Measurements from ENCODE around the gene WDR1. TPM values are rescaled to one million over a fixed set of nuclear protein-coding genes. Genes with fewer than 3 reads are reported as not detected.

Gene WDR1
- total RNA-seq, 1 donor from 2014 or later: 200 TPM

DNA sequence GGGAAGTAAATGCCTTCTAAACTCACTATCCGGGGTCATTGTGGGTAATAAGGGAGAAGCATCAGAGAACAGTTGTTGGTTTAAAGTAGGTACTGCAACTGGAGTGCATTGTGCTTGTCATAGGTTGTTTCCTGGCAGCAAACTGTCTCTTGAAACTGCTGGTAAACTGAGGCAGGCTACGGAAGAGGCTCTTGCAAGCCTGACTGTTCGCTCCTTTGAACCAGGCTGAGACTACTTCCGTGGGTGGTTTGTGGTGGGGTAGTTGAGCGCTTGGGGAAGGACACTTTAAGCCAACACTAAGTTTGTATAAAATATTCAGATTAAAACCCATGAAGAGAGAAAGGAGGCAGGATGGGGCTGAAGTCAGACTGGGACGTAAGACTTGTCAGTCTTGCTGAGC, 45.2 kb upstream of the WDR1 start:
- Mint-ChIP-seq H3K4me1 (ENCODE audit: low read depth) (no peaks in the 10 kb centered on the region), H3K27ac (no peak overlapping the region), H3K4me3 (ENCODE audit: low read depth) (no peak overlapping the region), H3K9me3 (ENCODE audit: low read depth) (no peaks in the 10 kb centered on the region), H3K27me3 (peaks cover 5% of the 10 kb centered on the region), H3K36me3 (ENCODE audit: insufficient read depth) (no peaks in the 10 kb centered on the region)
- TF ChIP-seq, protein P1, sequence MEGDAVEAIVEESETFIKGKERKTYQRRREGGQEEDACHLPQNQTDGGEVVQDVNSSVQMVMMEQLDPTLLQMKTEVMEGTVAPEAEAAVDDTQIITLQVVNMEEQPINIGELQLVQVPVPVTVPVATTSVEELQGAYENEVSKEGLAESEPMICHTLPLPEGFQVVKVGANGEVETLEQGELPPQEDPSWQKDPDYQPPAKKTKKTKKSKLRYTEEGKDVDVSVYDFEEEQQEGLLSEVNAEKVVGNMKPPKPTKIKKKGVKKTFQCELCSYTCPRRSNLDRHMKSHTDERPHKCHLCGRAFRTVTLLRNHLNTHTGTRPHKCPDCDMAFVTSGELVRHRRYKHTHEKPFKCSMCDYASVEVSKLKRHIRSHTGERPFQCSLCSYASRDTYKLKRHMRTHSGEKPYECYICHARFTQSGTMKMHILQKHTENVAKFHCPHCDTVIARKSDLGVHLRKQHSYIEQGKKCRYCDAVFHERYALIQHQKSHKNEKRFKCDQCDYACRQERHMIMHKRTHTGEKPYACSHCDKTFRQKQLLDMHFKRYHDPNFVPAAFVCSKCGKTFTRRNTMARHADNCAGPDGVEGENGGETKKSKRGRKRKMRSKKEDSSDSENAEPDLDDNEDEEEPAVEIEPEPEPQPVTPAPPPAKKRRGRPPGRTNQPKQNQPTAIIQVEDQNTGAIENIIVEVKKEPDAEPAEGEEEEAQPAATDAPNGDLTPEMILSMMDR (IDR thresholded peaks at IDR 0.05; ENCODE audit: unreplicated experiment): no peak
- DNase-seq (ENCODE audit: low spot score, unreplicated experiment): no peak

DNA sequence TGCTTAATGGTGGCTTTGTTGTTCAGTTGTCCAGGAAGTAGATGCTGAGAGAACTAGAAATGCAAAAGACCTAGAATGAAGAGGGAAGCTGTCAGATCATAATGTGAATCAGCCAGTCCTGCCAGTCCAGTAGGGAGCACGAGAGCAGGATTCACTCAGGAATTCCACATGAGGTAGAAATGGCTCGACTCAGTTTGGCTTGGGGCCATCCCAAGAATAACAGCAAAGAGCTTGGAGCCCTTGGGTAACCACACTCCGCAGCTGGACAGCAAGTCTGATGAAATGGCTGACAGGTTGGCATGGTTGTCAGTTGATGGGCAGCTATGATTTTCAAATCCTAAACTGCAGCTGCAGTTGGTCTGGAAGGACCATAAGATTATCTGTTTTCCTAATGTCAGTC, 44.5 kb upstream of the WDR1 start:
- Mint-ChIP-seq H3K9me3 (ENCODE audit: low read depth) (no peaks in the 10 kb centered on the region), H3K4me3 (ENCODE audit: low read depth) (no peak overlapping the region), H3K4me1 (ENCODE audit: low read depth) (no peaks in the 10 kb centered on the region), H3K36me3 (ENCODE audit: insufficient read depth) (no peaks in the 10 kb centered on the region), H3K27me3 (peaks cover 5% of the 10 kb centered on the region), H3K27ac (no peak overlapping the region)
- DNase-seq (ENCODE audit: low spot score, unreplicated experiment): no peak
- TF ChIP-seq, protein P1 (IDR thresholded peaks at IDR 0.05; ENCODE audit: unreplicated experiment): no peak

DNA sequence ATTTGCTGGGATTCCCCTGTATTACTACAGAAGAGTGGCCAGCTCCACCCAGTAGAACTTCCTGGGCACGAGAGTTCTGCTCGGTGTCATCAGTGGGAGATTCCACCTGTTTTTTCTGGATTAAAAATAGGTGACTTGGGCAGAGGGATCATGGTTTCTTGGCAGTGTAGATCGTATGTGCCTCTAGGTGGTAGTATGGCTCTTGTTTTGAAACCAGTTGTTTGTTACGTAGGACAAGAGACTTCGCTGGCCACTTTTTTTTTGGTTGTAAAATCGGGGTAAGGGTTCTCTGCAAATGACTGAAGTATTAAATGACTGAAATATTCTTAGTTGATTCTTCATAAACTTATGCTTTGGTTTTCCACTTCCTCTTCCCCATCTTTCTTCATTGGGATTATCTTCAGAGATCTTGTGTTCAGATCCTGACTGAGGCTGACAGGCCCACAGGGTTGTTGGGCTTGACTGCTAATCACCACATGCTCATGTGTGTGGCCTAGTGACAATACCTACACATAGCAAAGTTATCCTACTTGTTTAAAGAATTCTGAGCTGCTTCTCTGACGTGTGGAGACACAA, 43.8 kb upstream of the WDR1 start:
- no peaks in the 10 kb centered on the region for H3K9me3 Mint-ChIP-seq (ENCODE audit: low read depth)
- H3K4me1 Mint-ChIP-seq (ENCODE audit: low read depth): no peaks in the 10 kb centered on the region
- no peak for DNase-seq (ENCODE audit: low spot score, unreplicated experiment)
- H3K27me3 Mint-ChIP-seq: peaks cover 8% of the 10 kb centered on the region
- no peak overlapping the region for H3K4me3 Mint-ChIP-seq (ENCODE audit: low read depth)
- no peak overlapping the region for H3K27ac Mint-ChIP-seq
- TF ChIP-seq, protein P1 (IDR thresholded peaks at IDR 0.05; ENCODE audit: unreplicated experiment): peak; percentile 46
- H3K36me3 Mint-ChIP-seq (ENCODE audit: insufficient read depth): no peaks in the 10 kb centered on the region

DNA sequence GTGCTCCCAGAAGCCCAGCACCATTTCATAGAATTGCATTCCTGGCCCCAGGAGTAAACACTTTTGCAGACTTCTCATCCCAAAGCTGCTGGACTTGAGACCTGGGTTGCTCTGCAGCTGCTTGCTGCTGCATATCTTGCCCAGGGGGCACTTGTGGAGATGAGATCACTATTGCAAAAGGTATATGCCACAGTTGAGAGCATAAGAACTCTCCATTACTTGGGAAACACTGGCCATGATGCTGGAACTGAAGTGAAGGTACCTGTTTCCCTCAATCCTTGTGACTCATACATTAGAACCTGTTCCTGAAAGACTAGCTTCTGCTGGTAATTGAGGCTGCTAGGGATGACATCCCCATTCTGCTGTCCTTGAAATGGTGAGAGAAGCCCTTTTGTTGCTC, 43.1 kb upstream of the WDR1 start:
- peaks cover 10% of the 10 kb centered on the region for H3K27me3 Mint-ChIP-seq
- no peaks in the 10 kb centered on the region for H3K36me3 Mint-ChIP-seq (ENCODE audit: insufficient read depth)
- TF ChIP-seq, protein P1 (IDR thresholded peaks at IDR 0.05; ENCODE audit: unreplicated experiment): no peak
- DNase-seq (ENCODE audit: low spot score, unreplicated experiment): no peak
- H3K27ac Mint-ChIP-seq: no peak overlapping the region
- no peaks in the 10 kb centered on the region for H3K9me3 Mint-ChIP-seq (ENCODE audit: low read depth)
- H3K4me1 Mint-ChIP-seq (ENCODE audit: low read depth): no peaks in the 10 kb centered on the region
- H3K4me3 Mint-ChIP-seq (ENCODE audit: low read depth): no peak overlapping the region

DNA sequence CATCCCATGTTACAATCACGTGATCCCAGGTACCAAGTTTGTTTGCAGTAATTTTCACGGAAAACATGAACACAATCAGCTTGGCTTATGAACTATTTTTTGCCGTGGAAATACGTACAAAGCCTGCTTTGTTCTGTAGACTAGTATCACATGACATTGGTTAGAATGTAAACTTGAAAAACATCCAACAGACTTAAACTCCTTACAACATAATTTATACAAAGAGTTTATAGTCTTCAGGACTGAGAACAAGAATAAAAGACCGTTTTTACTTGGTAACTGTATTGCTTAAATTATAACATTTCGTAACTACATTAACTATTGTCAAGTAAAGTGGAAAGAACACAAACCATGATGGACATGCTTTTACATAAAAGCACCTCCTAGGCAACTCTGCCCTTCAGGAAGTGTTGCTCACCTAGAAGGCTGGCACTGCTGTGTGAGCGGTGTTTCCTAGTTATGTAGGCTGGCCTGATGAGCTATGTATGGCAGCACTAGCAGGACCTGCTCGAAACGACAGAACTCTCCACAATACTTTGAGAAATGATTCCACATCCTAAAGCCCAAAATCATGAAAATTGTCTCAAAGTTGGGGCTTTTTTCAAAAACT, 41.8 kb upstream of the WDR1 start:
- no peak for DNase-seq (ENCODE audit: low spot score, unreplicated experiment)
- no peak overlapping the region for H3K27ac Mint-ChIP-seq
- H3K4me3 Mint-ChIP-seq (ENCODE audit: low read depth): no peak overlapping the region
- H3K27me3 Mint-ChIP-seq: peaks cover 10% of the 10 kb centered on the region
- H3K36me3 Mint-ChIP-seq (ENCODE audit: insufficient read depth): no peaks in the 10 kb centered on the region
- no peaks in the 10 kb centered on the region for H3K9me3 Mint-ChIP-seq (ENCODE audit: low read depth)
- TF ChIP-seq, protein P1 (IDR thresholded peaks at IDR 0.05; ENCODE audit: unreplicated experiment): no peak
- no peaks in the 10 kb centered on the region for H3K4me1 Mint-ChIP-seq (ENCODE audit: low read depth)
